IMR-90 (cell line): ENCODE results near the gene GPAM. TPM values are rescaled to one million over a fixed set of nuclear protein-coding genes. Genes with fewer than 3 reads are reported as not detected.

Experiments
- ATAC-seq: fragments of 200-7000 bp; cut with Tn5 transposase; 2 replicates; pipeline ENCODE4 v1.9.1; 2020; ENCODE audit warnings: low read depth, mild to moderate bottlenecking, moderate library complexity
- BruUV-seq: library from RNA; stranded (reverse); fragments of 400-500 nt; replicated peaks from 2 replicates; lab custom pipeline; 2021; lab: Mats Ljungman, UMichigan
- CTCF ChIA-PET: fragments of 300-600 bp; formaldehyde crosslinking; extraction: SDS; loops from one replicate; lab custom pipeline; 2021; ENCODE audit warnings: antibody characterized with exemption; lab: Yijun Ruan, JAX
- POLR2A ChIA-PET: fragments of 300-600 bp; sonication (Branson Sonifier 250); formaldehyde crosslinking; loops from one replicate; lab custom pipeline; 2022; ENCODE audit warnings: antibody characterized with exemption; ENCODE audit not compliant: unreplicated experiment; lab: Charles Lee
- DNase-seq: peaks from one replicate; pipeline ENCODE4 v3.0.0; 2013
- H2AFZ ChIP-seq: replicated peaks from 2 replicates; pipeline ENCODE3; 2013; ENCODE audit warnings: low read length, mild to moderate bottlenecking; ENCODE audit not compliant: poor library complexity
- H2AK5ac ChIP-seq: 2 replicates; pipeline ENCODE4 v1.6.1; 2013; ENCODE audit warnings: low read depth, low read length, inconsistent platforms
- H2AK9ac ChIP-seq: replicated peaks from 2 replicates; pipeline ENCODE3; 2013; ENCODE audit warnings: mild to moderate bottlenecking, low read depth, low read length, moderate library complexity; ENCODE audit not compliant: poor library complexity
- H2BK120ac ChIP-seq: 2 replicates; pipeline ENCODE4 v1.6.1; 2013; ENCODE audit warnings: low read depth, low read length, inconsistent platforms
- H2BK15ac ChIP-seq: 3 replicates; pipeline ENCODE4 v1.6.1; 2013; ENCODE audit warnings: low read depth, low read length, inconsistent platforms
- H2BK20ac ChIP-seq: 2 replicates; pipeline ENCODE4 v1.6.1; 2013; ENCODE audit warnings: low read depth, mild to moderate bottlenecking, inconsistent platforms, low read length, moderate library complexity
- H2BK5ac ChIP-seq: 2 replicates; pipeline ENCODE4 v1.6.1; 2013; ENCODE audit warnings: mild to moderate bottlenecking, low read depth, low read length, inconsistent platforms; ENCODE audit not compliant: poor library complexity, severe bottlenecking
- H3K14ac ChIP-seq: replicated peaks from 2 replicates; pipeline ENCODE4 v1.6.1; 2013; ENCODE audit warnings: low read depth, low read length, inconsistent platforms
- H3K18ac ChIP-seq: 2 replicates; pipeline ENCODE4 v1.6.1; 2013; ENCODE audit warnings: low read depth, low read length, control low read depth
- H3K23ac ChIP-seq: 2 replicates; pipeline ENCODE4 v1.6.1; 2013; ENCODE audit warnings: low read depth, low read length, inconsistent platforms
- H3K27ac ChIP-seq: 2 replicates; pipeline ENCODE4 v1.5.1; 2013; ENCODE audit warnings: mild to moderate bottlenecking, control low read depth, low read length; ENCODE audit not compliant: insufficient read depth
- H3K27me3 ChIP-seq: 2 replicates; pipeline ENCODE4 v1.6.1; 2013; ENCODE audit warnings: low read length; ENCODE audit not compliant: control insufficient read depth, insufficient read depth
- H3K36me3 ChIP-seq: 2 replicates; pipeline ENCODE4 v1.6.1; 2013; ENCODE audit warnings: low read length, mixed read lengths; ENCODE audit not compliant: control insufficient read depth, insufficient read depth
- H3K4ac ChIP-seq: 2 replicates; pipeline ENCODE4 v1.6.1; 2013; ENCODE audit warnings: low read depth, low read length, inconsistent platforms
- H3K4me1 ChIP-seq: 2 replicates; pipeline ENCODE4 v1.6.1; 2013; ENCODE audit warnings: low read length, mixed read lengths; ENCODE audit not compliant: control insufficient read depth, insufficient read depth
- H3K4me2 ChIP-seq: 2 replicates; pipeline ENCODE4 v1.6.1; 2013; ENCODE audit warnings: low read depth, mild to moderate bottlenecking, control low read depth, low read length, moderate library complexity
- H3K4me3 ChIP-seq: 2 replicates; pipeline ENCODE4 v1.5.1; 2013; ENCODE audit warnings: low read depth, mild to moderate bottlenecking, control low read depth, low read length, moderate library complexity; ENCODE audit not compliant: insufficient read depth
- H3K56ac ChIP-seq: 2 replicates; pipeline ENCODE4 v1.6.1; 2013; ENCODE audit warnings: low read length, inconsistent platforms; ENCODE audit not compliant: insufficient read depth; ENCODE audit errors: extremely low read depth
- H3K79me1 ChIP-seq, 2 experiments: 2 replicates each; pipeline ENCODE4 v1.6.1; 2013; ENCODE audit warnings: low read length in 2 of 2, inconsistent platforms in 1 of 2, low read depth in 1 of 2
- H3K9ac ChIP-seq: 2 replicates; pipeline ENCODE4 v1.6.1; 2013; ENCODE audit warnings: low read depth, low read length, control low read depth
- H3K9me1 ChIP-seq: 2 replicates; pipeline ENCODE4 v1.6.1; 2013; ENCODE audit warnings: low read length, inconsistent platforms; ENCODE audit not compliant: insufficient read depth
- H3K9me3 ChIP-seq: 2 replicates; pipeline ENCODE4 v1.6.1; 2013; ENCODE audit warnings: low read length; ENCODE audit not compliant: control insufficient read depth, insufficient read depth
- H4K20me1 ChIP-seq: 2 replicates; pipeline ENCODE4 v1.6.1; 2013; ENCODE audit warnings: low read length, inconsistent platforms; ENCODE audit not compliant: insufficient read depth
- H4K5ac ChIP-seq: 2 replicates; pipeline ENCODE4 v1.6.1; 2013; ENCODE audit warnings: mild to moderate bottlenecking, low read depth, low read length, control low read depth
- H4K8ac ChIP-seq, 2 experiments: 2 replicates each; pipeline ENCODE4 v1.6.1; 2013; ENCODE audit warnings: low read depth in 2 of 2, low read length in 2 of 2, control low read depth in 1 of 2, inconsistent platforms in 1 of 2
- H4K91ac ChIP-seq: 2 replicates; pipeline ENCODE4 v1.6.1; 2013; ENCODE audit warnings: low read depth, low read length, inconsistent platforms; ENCODE audit not compliant: insufficient read depth
- MAZ ChIP-seq: IDR thresholded peaks from 2 replicates; pipeline ENCODE4 v1.6.1; 2012; ENCODE audit warnings: low read depth, mild to moderate bottlenecking, low read length, improper control_type of control experiment, moderate library complexity, borderline replicate concordance
- WGBS, 2 experiments: methylation state at CpG; one replicate each; pipeline versions ENCODE4 v1.1.5 to v1.1.7; 2013; ENCODE audit warnings: missing lambda C conversion rate in 2 of 2; ENCODE audit not compliant: insufficient read length in 1 of 2; ENCODE audit errors: extremely low coverage in 2 of 2; 5-methylcytosine and 5-hydroxymethylcytosine counted together
- dilution Hi-C: fragments of 300-500 bp; cut with HindIII; formaldehyde crosslinking; loops from one replicate; pipeline ENCODE4 v1.14.3; 2018; ENCODE audit warnings: low sequenced_read_pairs; ENCODE audit not compliant: unreplicated experiment
- in situ Hi-C: fragments of 300-500 bp; cut with MboI; formaldehyde crosslinking; loops from 3 replicates; pipeline ENCODE4 v1.14.3; 2019; ENCODE audit warnings: low sequenced_read_pairs, inconsistent platforms, mixed read lengths
- intact Hi-C: fragments of 100-400 bp; cut with micrococcal nuclease; formaldehyde crosslinking; loops from 2 replicates; pipeline ENCODE4 v1.10.0; 2022
- polyA plus RNA-seq, 3 experiments: library from polyadenylated mRNA; depleted of rRNA; stranded (reverse); fragments of >200 nt; gene quantifications; 2 replicates each; pipeline ENCODE4 v1.2.3, GENCODE V29; 2012; ENCODE audit warnings: low replicate concordance in 1 of 3
- total RNA-seq: library from RNA; depleted of rRNA; stranded (reverse); fragments of >200 nt; gene quantifications from 2 replicates; pipeline ENCODE4 v1.2.3, GENCODE V29; 2012

Gene GPAM
- total and polyA plus RNA-seq, 2 of the 4 experiments (the other 2 are of a cell fraction) = 3.5 to 11.5 TPM

DNA sequence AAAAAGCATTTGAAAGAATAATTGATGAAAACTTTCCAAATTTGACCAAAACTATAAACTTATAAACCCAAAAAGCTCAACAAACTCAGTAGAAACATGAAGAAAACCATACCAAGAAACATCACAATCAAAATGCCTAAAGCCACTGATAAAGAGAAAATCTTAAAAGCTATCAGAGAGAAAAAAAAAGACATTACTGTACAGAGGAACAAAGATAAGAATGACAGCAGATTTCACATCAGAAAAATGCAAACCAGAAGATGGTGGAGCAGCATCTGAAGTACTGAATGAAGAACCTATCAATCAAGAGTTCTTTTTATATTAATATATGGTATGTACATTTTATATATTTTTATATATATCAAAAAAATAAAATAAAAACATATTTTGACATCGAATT is 2.4 kb upstream of the GPAM start:
- H2AK5ac ChIP-seq = no peak overlapping the region
- no peak overlapping the region for H3K4me3 ChIP-seq
- no peak overlapping the region for H3K18ac ChIP-seq
- dilution Hi-C loops (no loop called here), intact Hi-C loops (loop anchor here (10.0 kb wide), 1 partner anchor 1199 kb away; no protein-coding TSS in a partner anchor), in situ Hi-C loops (loop anchor here (10.0 kb wide), 1 partner anchor 259 kb away; the partner anchor contains the start of genes VTI1A and ZDHHC6)
- no CpG with 5 or more reads among the region's 1 CpG for WGBS, 2 experiments
- H2BK15ac ChIP-seq = no peak overlapping the region
- H4K20me1 ChIP-seq = no peaks in the 10 kb centered on the region
- H3K23ac ChIP-seq = no peak overlapping the region
- H3K27ac ChIP-seq = no peak overlapping the region
- no peak overlapping the region for H2AFZ ChIP-seq
- peaks cover 8 to 12% of the 10 kb centered on the region in 2 experiments for H3K79me1 ChIP-seq
- DNase-seq (no peak), ATAC-seq (no peak)
- no peak overlapping the region for H3K4me2 ChIP-seq
- H2AK9ac ChIP-seq = no peak overlapping the region
- 0 out of 2 replicates have a peak, but pooled peaks cover 3% of the 10 kb centered on the region for H3K4me1 ChIP-seq
- no peak for TF ChIP-seq MAZ
- H3K56ac ChIP-seq = no peak overlapping the region
- no peaks in the 10 kb centered on the region for H3K27me3 ChIP-seq
- H4K8ac ChIP-seq = no peak overlapping the region
- H3K4ac ChIP-seq = no peak overlapping the region
- no peak overlapping the region for H3K9ac ChIP-seq
- H3K14ac ChIP-seq = no peak overlapping the region
- no peak overlapping the region for H2BK5ac ChIP-seq
- ChIA-PET CTCF (interaction anchor here (0.6 kb wide), 1 partner anchor 19 kb away, joined by 5 read pairs; no protein-coding TSS in a partner anchor), POLR2A (no interaction called here)
- no peak overlapping the region for H2BK120ac ChIP-seq
- H4K91ac ChIP-seq = no peak overlapping the region
- H3K9me3 ChIP-seq = no peaks in the 10 kb centered on the region
- BruUV-seq = no TSS peak
- H2BK20ac ChIP-seq = no peak overlapping the region
- 0 out of 2 replicates have a peak, but pooled peaks cover 1% of the 10 kb centered on the region for H3K9me1 ChIP-seq
- H3K36me3 ChIP-seq = no peaks in the 10 kb centered on the region
- no peak overlapping the region for H4K5ac ChIP-seq
